ENCODE data around the gene GYPC.

Gene GYPC

GRCh38 chr2:126732682-126733245 is 76.8 kb downstream of the GYPC start:
- no peak for DNase-seq

- no peak for DNase-seq
Observed at GRCh38 chr2:126733795-126734194, 77.8 kb downstream of the GYPC start.

DNA sequence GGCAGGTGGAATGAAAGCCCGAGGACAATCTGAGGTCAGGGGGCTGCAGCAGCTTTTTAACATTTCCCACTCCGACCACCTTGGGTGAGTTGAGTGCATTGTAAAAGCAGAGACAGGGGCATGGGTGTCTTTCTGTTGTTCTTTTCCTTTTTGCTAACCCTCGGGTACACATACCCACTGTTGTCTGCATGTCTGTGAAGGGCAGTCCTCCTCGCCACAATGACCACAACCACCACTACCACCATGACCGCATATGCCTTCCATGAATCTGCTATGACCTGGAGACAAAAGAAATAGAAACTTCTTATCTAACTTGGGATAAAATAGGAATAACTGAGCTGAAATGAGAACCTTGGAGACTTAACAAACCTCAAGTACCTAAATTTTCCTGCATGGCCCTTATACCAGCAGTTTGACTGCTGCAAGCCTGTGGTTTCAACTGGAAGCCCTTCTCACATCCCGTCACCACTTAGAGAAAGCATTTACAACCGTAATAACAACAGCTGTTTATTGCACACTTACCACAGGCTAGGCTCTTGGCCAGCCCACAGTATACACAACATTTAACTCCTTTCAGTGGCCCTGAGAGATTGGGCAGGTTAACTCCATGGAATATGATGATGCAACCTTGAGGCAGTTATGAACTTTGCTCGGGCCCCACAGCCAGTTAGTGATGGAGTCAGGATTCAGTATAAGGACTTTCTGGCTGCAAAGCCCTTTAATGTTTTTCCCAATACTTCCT is 80.3 kb downstream of the GYPC start:
- DNase-seq, result no peak

GRCh38 chr2:126739141-126739540 is 83.2 kb downstream of the GYPC start:
- no peak for DNase-seq

DNA sequence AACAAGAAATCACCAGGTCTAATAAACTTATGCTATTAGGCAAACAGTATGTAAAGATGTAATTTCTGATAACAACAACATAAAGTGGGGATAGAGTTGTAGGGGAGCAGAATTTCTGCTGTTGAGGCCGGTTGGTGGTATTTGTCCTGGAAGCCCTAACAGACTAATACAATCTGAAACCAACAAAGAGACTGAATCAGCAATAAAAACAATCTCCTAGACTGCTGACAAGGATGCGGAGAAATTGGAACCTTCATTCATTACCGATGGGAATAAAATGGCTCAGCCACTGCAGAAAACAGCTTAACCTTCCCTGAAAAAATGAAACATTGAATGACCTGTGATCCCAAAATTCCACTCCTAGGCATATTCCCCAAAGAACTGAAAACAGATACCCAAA is 88.7 kb downstream of the GYPC start:
- no peak for DNase-seq

Data from suppressor macrophage treated with lipopolysaccharide for 1 hour (primary cell).